Gastroesophageal sphincter (tissue), 4 donors: ENCODE data around the gene UPF1. TPM values are rescaled to one million over a fixed set of nuclear protein-coding genes. Genes with fewer than 3 reads are reported as not detected.

Experiments used
- ATAC-seq: fragments of 150-250 bp; one replicate; pipeline ENCODE4 v1.9.1; 2016; ENCODE audit warnings: mild to moderate bottlenecking, moderate library complexity
- H3K27ac ChIP-seq, 4 donors: fragments of 200-600 bp; sonication (generic) in 3 of 4; 1 replicate in 3 of 4; 2 replicates in 1 of 4; pipeline ENCODE4 v1.5.1; 2016 to 2019
- H3K27me3 ChIP-seq: fragments of 200-600 bp; sonication (generic); one replicate; pipeline ENCODE4 v1.5.1; 2019
- H3K36me3 ChIP-seq, 2 donors: fragments of 200-600 bp; sonication (generic); one replicate each; pipeline ENCODE4 v1.5.1; 2019; ENCODE audit warnings: control low read depth in 1 of 2
- H3K4me1 ChIP-seq, 3 donors: fragments of 200-600 bp; sonication (generic); 1 replicate in 2 of 3; 2 replicates in 1 of 3; pipeline ENCODE4 v1.5.1; 2016 to 2019; ENCODE audit warnings: control low read depth in 2 of 3
- H3K4me3 ChIP-seq, 2 donors: fragments of 200-600 bp; sonication (generic); one replicate each; pipeline ENCODE4 v1.5.1; 2019; ENCODE audit warnings: mild to moderate bottlenecking in 1 of 2, moderate library complexity in 1 of 2
- H3K9me3 ChIP-seq, 3 donors: fragments of 200-600 bp; sonication (generic); one replicate each; pipeline ENCODE4 v1.5.1; 2017 to 2019; ENCODE audit warnings: control low read depth in 2 of 3
- EP300 ChIP-seq: sonication (generic); formaldehyde crosslinking; IDR thresholded peaks from one replicate; pipeline ENCODE4 v1.6.1; 2017; ENCODE audit warnings: antibody characterized with exemption, mild to moderate bottlenecking
- POLR2A ChIP-seq, 2 donors: fragments of 450-650 bp; IDR thresholded peaks; one replicate each; pipeline ENCODE4 v1.6.1; 2017; ENCODE audit warnings: antibody characterized with exemption in 2 of 2, mild to moderate bottlenecking in 2 of 2, moderate library complexity in 1 of 2
- POLR2AphosphoS5 ChIP-seq: sonication (generic); formaldehyde crosslinking; IDR thresholded peaks from one replicate; pipeline ENCODE4 v1.6.1; 2017; ENCODE audit warnings: antibody characterized with exemption
- WGBS, 2 donors: methylation state at CpG; one replicate each; pipeline ENCODE4 v1.1.5; 2018; ENCODE audit warnings: low coverage in 1 of 2; 5-methylcytosine and 5-hydroxymethylcytosine counted together
- total RNA-seq, 4 donors: library from RNA; depleted of rRNA; stranded (reverse); fragments of >200 nt; gene quantifications; one replicate each; pipeline ENCODE4 v1.1.0, GENCODE V29; 2016
- TF ChIP-seq, protein P1 (sequence below), 4 experiments: fragments of 200-600 bp in 2 of 4; fragments of 450-650 bp in 2 of 4; sonication (generic) in 1 of 4; IDR thresholded peaks; one replicate each; pipeline ENCODE4 v1.5.1; 2017 to 2019; ENCODE audit warnings: antibody characterized with exemption in 4 of 4, mild to moderate bottlenecking in 2 of 4, moderate library complexity in 2 of 4

UPF1 gene
- total RNA-seq: 10 to 100 TPM; 53.6 to 92.2 (median 59.9) TPM

DNA sequence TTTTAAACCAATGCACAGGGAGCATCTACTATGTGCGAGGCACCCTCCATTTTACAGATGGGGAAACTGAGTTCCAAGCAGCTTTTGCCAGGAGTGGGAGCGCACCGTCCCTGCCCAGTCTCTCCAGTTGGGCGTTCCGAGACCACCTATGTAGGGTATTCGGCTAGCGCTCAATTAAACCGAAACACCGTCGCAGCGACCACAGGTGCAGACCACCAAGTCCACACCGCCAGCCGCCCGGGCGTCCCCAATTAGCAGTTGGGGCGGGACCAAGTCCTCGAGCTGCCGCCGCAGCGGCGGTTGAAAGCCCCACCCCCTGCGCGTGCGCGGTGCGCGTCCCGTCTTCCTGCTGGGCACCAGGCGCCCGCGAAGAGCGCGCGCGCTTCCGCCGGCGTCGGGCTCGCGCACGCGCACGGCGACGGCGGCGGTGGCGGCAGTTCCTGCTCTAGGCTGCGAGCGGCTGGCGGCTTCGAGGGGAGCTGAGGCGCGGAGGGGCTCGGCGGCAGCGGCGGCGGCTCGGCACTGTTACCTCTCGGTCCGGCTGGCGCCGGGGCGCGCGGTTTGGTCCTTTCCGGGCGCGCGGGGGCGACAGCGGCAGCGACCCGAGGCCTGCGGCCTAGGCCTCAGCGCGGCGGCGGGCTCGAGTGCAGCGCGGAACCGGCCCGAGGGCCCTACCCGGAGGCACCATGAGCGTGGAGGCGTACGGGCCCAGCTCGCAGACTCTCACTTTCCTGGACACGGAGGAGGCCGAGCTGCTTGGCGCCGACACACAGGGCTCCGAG, at the start of gene UPF1:
Gene UPF1, plus strand, starts transcription at position 436 of the 782 bp plus-strand sequence. Its CDS starts 251 bp downstream, at position 687.
- H3K27ac ChIP-seq: peak within 1 kb of the TSS; percentile 72 to 93 (median 91)
- no peaks in the 10 kb centered on the region for H3K27me3 ChIP-seq
- peak within 1 kb of the TSS; percentile 79 to 90 for H3K4me3 ChIP-seq
- H3K4me1 ChIP-seq: peaks cover 0 to 49% (median 14%) of the 10 kb centered on the region in 3 donors
- TF ChIP-seq POLR2A (IDR thresholded peaks at IDR 0.05): peak; percentile 85 to 90
- TF ChIP-seq, protein P1, sequence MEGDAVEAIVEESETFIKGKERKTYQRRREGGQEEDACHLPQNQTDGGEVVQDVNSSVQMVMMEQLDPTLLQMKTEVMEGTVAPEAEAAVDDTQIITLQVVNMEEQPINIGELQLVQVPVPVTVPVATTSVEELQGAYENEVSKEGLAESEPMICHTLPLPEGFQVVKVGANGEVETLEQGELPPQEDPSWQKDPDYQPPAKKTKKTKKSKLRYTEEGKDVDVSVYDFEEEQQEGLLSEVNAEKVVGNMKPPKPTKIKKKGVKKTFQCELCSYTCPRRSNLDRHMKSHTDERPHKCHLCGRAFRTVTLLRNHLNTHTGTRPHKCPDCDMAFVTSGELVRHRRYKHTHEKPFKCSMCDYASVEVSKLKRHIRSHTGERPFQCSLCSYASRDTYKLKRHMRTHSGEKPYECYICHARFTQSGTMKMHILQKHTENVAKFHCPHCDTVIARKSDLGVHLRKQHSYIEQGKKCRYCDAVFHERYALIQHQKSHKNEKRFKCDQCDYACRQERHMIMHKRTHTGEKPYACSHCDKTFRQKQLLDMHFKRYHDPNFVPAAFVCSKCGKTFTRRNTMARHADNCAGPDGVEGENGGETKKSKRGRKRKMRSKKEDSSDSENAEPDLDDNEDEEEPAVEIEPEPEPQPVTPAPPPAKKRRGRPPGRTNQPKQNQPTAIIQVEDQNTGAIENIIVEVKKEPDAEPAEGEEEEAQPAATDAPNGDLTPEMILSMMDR (IDR thresholded peaks at IDR 0.05): peak in 3 of 4 experiments; percentile 31 to 48 (median 44)
- TF ChIP-seq EP300: no peak
- TF ChIP-seq POLR2AphosphoS5: peak; percentile 55
- H3K9me3 ChIP-seq: peaks cover 0 to 12% (median 0%) of the 10 kb centered on the region in 3 donors
- peak; percentile 92 for ATAC-seq
- WGBS, 2 donors: 10% methylated on average over 2 of the region's 96 CpGs; no CpG with 5 or more reads in 1 of the 2 donors
- H3K36me3 ChIP-seq: peaks cover 0 to 8% of the 10 kb centered on the region in 2 donors

DNA sequence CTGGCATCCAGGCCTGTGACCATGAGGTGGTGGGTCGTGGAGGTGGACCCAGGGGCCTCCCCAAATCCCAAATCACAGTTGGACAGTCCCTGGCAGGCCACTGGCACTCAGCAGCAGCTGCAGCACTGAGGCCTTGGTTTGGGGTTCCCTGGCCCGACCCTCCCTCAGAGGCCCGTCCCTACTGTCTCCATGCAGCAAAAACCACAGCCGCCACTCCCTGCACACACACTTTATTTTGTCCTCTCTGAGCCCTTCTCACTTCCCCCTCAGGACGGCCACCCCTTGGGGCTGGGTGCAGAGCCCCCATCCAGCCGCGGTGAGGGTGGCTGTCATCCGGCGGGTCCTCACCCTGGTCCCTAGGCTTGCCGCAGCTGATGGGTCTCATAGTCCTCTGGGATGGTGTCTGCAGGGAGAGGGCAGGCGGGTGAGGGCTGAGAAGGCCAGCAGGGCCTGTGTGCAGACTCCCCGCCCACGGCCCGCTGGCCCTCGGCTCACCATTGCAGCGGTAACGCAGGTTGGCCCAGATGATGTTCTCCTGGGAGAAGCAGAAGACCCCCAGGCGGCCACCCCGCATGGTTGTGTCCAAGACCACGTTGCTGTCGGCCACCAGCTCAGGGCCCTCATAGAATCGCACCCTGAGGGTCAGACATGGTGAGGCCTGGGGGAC, 49.1 kb upstream of the UPF1 start:
- 83% methylated on average over 8 of the region's 22 CpGs; no CpG with 5 or more reads in 1 of the 2 donors for WGBS, 2 donors
- H3K4me1 ChIP-seq: peaks cover 0 to 29% (median 17%) of the 10 kb centered on the region in 3 donors

DNA sequence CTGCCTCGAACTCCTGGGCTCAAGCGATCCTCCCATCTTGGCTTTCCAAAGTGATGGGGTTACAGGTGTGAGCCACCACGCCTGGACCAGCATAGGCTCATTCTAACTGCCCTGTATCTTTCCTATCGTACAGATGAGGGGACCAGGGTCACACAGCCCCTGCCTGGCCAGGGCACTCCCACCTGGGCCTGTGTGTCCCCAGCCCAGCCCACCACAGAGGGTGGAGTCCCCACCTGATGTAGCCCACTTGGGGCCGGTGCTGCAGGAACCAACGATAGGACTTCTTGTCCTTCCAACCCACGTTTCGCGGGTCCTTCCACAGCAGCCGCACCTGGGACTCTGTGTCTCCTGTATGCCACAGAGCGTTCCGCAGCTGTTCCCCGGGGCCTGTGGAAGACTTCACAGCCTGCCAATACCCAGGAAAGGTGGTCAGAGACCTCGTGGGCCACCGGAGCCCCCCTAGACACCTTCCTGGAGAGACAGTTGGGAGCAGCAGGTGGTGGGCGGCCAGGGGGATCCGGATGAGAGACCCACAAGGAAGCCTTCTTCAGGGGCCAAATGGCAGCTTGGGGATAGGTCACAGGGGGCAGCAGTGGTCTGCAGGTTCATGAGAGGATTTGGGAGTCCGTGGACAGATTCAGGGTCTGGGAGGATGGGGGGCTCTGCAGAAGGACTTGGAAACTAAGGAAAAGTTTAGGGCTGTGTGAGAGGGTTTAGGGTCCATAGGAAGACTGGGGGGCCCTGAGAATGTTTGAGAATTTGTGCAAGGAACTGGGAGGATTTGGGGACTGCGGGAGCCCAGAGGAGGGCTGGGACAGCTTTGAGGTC, 47.6 kb upstream of the UPF1 start:
- Histone ChIP-seq H3K27me3 (peaks cover 51% of the 10 kb centered on the region), H3K4me3 (no peak overlapping the region), H3K9me3 (no peaks in the 10 kb centered on the region), H3K4me1 (peaks cover 0 to 42% (median 29%) of the 10 kb centered on the region in 3 donors), H3K36me3 (no peaks in the 10 kb centered on the region), H3K27ac (no peak overlapping the region)
- 86 to 90% methylated on average over 2 to 8 of the region's 19 CpGs for WGBS, 2 donors
- no peak for TF ChIP-seq POLR2A (IDR thresholded peaks at IDR 0.05)
- no peak for TF ChIP-seq EP300
- TF ChIP-seq, protein P1 (IDR thresholded peaks at IDR 0.05): no peak
- TF ChIP-seq POLR2AphosphoS5: no peak
- no peak for ATAC-seq

More for the DNA sequence above, 49.1 kb upstream of the UPF1 start:
- no peak for ATAC-seq
- H3K27me3 ChIP-seq: peaks cover 42% of the 10 kb centered on the region
- TF ChIP-seq POLR2A (IDR thresholded peaks at IDR 0.05) (no peak), POLR2AphosphoS5 (no peak), EP300 (no peak)
- TF ChIP-seq, protein P1 (IDR thresholded peaks at IDR 0.05): no peak
- peaks cover 0 to 4% of the 10 kb centered on the region in 2 donors for H3K36me3 ChIP-seq
- no peaks in the 10 kb centered on the region for H3K9me3 ChIP-seq
- no peak overlapping the region for H3K27ac ChIP-seq
- no peak overlapping the region for H3K4me3 ChIP-seq

DNA sequence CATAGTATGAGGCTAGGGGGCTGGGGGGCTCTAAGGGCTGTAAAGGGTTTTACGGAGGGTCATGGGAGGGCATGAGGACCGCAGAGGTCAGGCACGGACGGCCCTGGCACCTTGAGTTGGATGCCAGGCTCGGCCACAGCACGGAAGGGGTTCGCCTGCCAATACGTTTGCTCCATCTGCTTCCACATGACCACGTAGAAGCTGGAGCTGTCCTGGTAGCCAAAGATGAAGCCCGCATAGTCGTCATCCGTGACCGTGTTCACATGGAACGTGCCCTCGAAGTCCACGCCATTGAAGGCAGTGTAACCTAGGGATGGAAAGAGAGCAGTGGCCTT, 47.0 kb upstream of the UPF1 start:
- no peak for TF ChIP-seq POLR2A (IDR thresholded peaks at IDR 0.05)
- no peak for TF ChIP-seq EP300
- TF ChIP-seq POLR2AphosphoS5: no peak
- TF ChIP-seq, protein P1 (IDR thresholded peaks at IDR 0.05): no peak
- no peak for ATAC-seq
- H3K4me3 ChIP-seq: no peak overlapping the region
- no peaks in the 10 kb centered on the region for H3K36me3 ChIP-seq
- WGBS, 2 donors: 60% methylated on average over 16 of the region's 16 CpGs; no CpG with 5 or more reads in 1 of the 2 donors
- peaks cover 0 to 47% (median 35%) of the 10 kb centered on the region in 3 donors for H3K4me1 ChIP-seq
- H3K9me3 ChIP-seq: no peaks in the 10 kb centered on the region
- H3K27me3 ChIP-seq: peaks cover 56% of the 10 kb centered on the region
- no peak overlapping the region for H3K27ac ChIP-seq
